Caki2 (cell line): Measurements from ENCODE around the gene SLC46A1. TPM values are rescaled to one million over a fixed set of nuclear protein-coding genes. Genes with fewer than 3 reads are reported as not detected.

Source experiments
- DNase-seq: peaks from one replicate; pipeline ENCODE4 v3.0.0-alpha.2; 2015; ENCODE audit warnings: low read depth
- in situ Hi-C: cut with HindIII; loops from 2 replicates; pipeline ENCODE4 v1.10.0; 2016; ENCODE audit warnings: low sequenced_read_pairs, low pct_unique_long_range_greater_than_20kb, mixed read lengths
- total RNA-seq: library from RNA; depleted of rRNA; stranded (reverse); fragments of >200 nt; shearing (Covaris generic); gene quantifications from 2 replicates; pipeline ENCODE4 v1.2.3, GENCODE V29; 2014; ENCODE audit warnings: low replicate concordance

Gene SLC46A1
- total RNA-seq, 1 experiment from 2014 or later, result 24.3 TPM

GRCh38 chr17:28407130-28407973 is 1.3 kb upstream of the SLC46A1 start:
- DNase-seq, result no peak
- in situ Hi-C loops, result no loop called here

- DNase-seq, result no peak
- in situ Hi-C loops, result no loop called here
Observed at GRCh38 chr17:28406473-28406814, 432 bp upstream of the SLC46A1 start.

GRCh38 chr17:28404812-28405570 is 1.0 kb downstream of the SLC46A1 start:
- in situ Hi-C loops, result no loop called here
- DNase-seq, result no peak

- no peak for DNase-seq
- in situ Hi-C loops, result no loop called here
Observed at GRCh38 chr17:28404461-28404811, 1.6 kb downstream of the SLC46A1 start.

- in situ Hi-C loops, result no loop called here
- DNase-seq, result no peak
Observed at GRCh38 chr17:28404007-28404406, 2.0 kb downstream of the SLC46A1 start.

GRCh38 chr17:28402844-28403243 is 3.2 kb downstream of the SLC46A1 start:
- no peak for DNase-seq
- in situ Hi-C loops, result no loop called here

- no peak for DNase-seq
- in situ Hi-C loops, result no loop called here
Observed at GRCh38 chr17:28402224-28402630, 3.8 kb downstream of the SLC46A1 start.

- in situ Hi-C loops, result no loop called here
- DNase-seq, result no peak
Observed at GRCh38 chr17:28399808-28400207, 6.2 kb downstream of the SLC46A1 start.

- in situ Hi-C loops, result no loop called here
- peak; percentile 76 for DNase-seq
Observed at GRCh38 chr17:28398280-28398981, 7.6 kb downstream of the SLC46A1 start.

- in situ Hi-C loops, result no loop called here
Observed at GRCh38 chr17:28397687-28398279, 8.2 kb downstream of the SLC46A1 start.

GRCh38 chr17:28397275-28397674 is 8.7 kb downstream of the SLC46A1 start:
- no peak for DNase-seq
- in situ Hi-C loops, result no loop called here

More at GRCh38 chr17:28397687-28398279, 8.2 kb downstream of the SLC46A1 start:
- no peak for DNase-seq

- in situ Hi-C loops, result no loop called here
- no peak for DNase-seq
Observed at GRCh38 chr17:28396635-28397239, 9.3 kb downstream of the SLC46A1 start.

GRCh38 chr17:28395968-28396367 is 10.0 kb downstream of the SLC46A1 start:
- in situ Hi-C loops, result no loop called here

GRCh38 chr17:28395426-28395825 is 10.6 kb downstream of the SLC46A1 start:
- no peak for DNase-seq
- in situ Hi-C loops, result no loop called here

More at GRCh38 chr17:28395968-28396367, 10.0 kb downstream of the SLC46A1 start:
- no peak for DNase-seq

GRCh38 chr17:28394337-28395116 is 11.5 kb downstream of the SLC46A1 start:
- in situ Hi-C loops, result no loop called here
- no peak for DNase-seq

GRCh38 chr17:28392491-28392890 is 13.5 kb downstream of the SLC46A1 start:
- in situ Hi-C loops, result no loop called here
- DNase-seq, result no peak

GRCh38 chr17:28391401-28391800 is 14.6 kb downstream of the SLC46A1 start:
- in situ Hi-C loops, result no loop called here
- DNase-seq, result no peak

- in situ Hi-C loops, result no loop called here
- no peak for DNase-seq
Observed at GRCh38 chr17:28390984-28391383, 15.0 kb downstream of the SLC46A1 start.
